Measurements from ENCODE around the gene NDUFB10.

DNA sequence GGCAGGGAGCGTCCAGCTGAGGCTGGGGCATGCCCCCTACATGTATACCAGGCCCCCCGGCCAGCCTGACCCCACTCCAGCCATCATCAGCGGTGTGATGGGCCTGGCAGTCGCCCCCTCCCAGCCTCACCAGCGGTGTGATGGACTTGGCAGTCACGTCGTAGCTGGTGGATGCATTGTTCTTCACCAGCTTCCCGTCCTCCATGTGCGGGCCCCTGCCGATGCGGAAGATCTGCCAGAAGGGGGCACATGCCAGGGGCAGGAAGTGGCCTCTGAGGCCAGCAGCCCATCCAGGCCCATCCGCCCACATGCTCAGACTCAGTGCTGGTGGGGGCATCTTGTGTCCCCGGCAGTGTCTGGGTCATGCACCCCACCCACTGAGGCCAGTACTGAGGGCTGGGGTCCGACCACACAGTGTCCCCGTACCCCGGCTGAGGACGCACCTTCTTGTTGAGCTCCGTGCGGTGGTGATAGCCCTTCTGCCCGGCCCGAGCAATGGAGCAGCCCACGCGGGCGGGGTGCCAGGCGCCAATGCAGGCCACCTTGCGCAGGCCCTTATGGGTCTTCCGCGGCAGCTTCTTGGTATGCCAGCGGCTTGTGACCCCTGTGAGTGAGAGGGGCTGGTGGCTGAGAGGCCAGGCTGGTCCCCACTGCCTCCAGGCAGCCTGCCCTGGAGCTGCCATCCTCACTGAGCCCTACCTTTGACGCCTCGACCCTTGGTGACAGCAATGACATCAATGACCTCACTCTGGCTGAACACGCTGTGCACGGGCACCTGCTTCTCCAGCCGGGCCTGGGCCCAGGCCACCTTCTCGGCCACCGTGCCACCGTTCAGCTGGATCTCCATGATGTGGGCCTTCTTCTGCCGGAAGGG is 12.6 kb upstream of the NDUFB10 start:
- TF ChIP-seq, protein P1, sequence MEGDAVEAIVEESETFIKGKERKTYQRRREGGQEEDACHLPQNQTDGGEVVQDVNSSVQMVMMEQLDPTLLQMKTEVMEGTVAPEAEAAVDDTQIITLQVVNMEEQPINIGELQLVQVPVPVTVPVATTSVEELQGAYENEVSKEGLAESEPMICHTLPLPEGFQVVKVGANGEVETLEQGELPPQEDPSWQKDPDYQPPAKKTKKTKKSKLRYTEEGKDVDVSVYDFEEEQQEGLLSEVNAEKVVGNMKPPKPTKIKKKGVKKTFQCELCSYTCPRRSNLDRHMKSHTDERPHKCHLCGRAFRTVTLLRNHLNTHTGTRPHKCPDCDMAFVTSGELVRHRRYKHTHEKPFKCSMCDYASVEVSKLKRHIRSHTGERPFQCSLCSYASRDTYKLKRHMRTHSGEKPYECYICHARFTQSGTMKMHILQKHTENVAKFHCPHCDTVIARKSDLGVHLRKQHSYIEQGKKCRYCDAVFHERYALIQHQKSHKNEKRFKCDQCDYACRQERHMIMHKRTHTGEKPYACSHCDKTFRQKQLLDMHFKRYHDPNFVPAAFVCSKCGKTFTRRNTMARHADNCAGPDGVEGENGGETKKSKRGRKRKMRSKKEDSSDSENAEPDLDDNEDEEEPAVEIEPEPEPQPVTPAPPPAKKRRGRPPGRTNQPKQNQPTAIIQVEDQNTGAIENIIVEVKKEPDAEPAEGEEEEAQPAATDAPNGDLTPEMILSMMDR (IDR thresholded peaks at IDR 0.05), result no peak
- no peak for TF ChIP-seq ZFX (IDR thresholded peaks at IDR 0.05; ENCODE audit: borderline replicate concordance)

All from 22Rv1 (cell line).